Fibroblast of lung (primary cell): ENCODE measurements around the gene AMER2.

Experiments used
- CTCF ChIP-seq, 2 donors: IDR thresholded peaks in 1 of 2; conservative IDR thresholded peaks in 1 of 2; 1 replicate in 1 of 2; 2 replicates in 1 of 2; pipeline ENCODE4 v1.5.1; 2011 to 2012; ENCODE audit warnings: low read length in 2 of 2, control low read depth in 1 of 2, inconsistent platforms in 1 of 2, low read depth in 1 of 2, mild to moderate bottlenecking in 1 of 2
- EZH2 ChIP-seq: IDR thresholded peaks from 2 replicates; pipeline ENCODE4 v1.5.1; 2012; ENCODE audit warnings: low read length, control low read depth, mild to moderate bottlenecking; ENCODE audit errors: missing control alignments

- TF ChIP-seq CTCF (conservative IDR thresholded peaks at IDR 0.05 in 1 of 2, IDR thresholded peaks at IDR 0.05 in 1 of 2; ENCODE audit: low read depth in 1 of 2, low read length in 2 of 2) (no peak), EZH2 (no peak)
Measured at GRCh38 chr13:25210842-25211569, 38.9 kb upstream of the AMER2 start.
